CD4-positive, alpha-beta T cell treated with Interleukin-15 for 1 hour (primary cell): ENCODE results near the gene NINL.

Source experiments
- DNase-seq: peaks from one replicate; pipeline ENCODE4 v3.0.0-alpha.2; 2020

NINL gene

GRCh38 chr20:25499031-25499430 lies 86.3 kb downstream of the NINL start:
- DNase-seq, result no peak

GRCh38 chr20:25498280-25498606 lies 87.1 kb downstream of the NINL start:
- DNase-seq, result no peak

GRCh38 chr20:25497586-25498279 lies 87.6 kb downstream of the NINL start:
- DNase-seq, result no peak

GRCh38 chr20:25496968-25497401 lies 88.3 kb downstream of the NINL start:
- no peak for DNase-seq

- DNase-seq, result no peak
These were observed 89.0 kb downstream of the NINL start for GRCh38 chr20:25496165-25496967.

GRCh38 chr20:25495189-25495824 lies 90.0 kb downstream of the NINL start:
- DNase-seq, result no peak

GRCh38 chr20:25494506-25495188 lies 90.7 kb downstream of the NINL start:
- no peak for DNase-seq

- DNase-seq, result no peak
These were observed 91.4 kb downstream of the NINL start for GRCh38 chr20:25493748-25494505.

GRCh38 chr20:25493137-25493536 lies 92.2 kb downstream of the NINL start:
- DNase-seq, result no peak

- DNase-seq, result no peak
These were observed 93.8 kb downstream of the NINL start for GRCh38 chr20:25491446-25492038.

- DNase-seq, result no peak
These were observed 94.5 kb downstream of the NINL start for GRCh38 chr20:25490656-25491445.

- no peak for DNase-seq
These were observed 96.0 kb downstream of the NINL start for GRCh38 chr20:25489221-25489871.

GRCh38 chr20:25487975-25488374 lies 97.4 kb downstream of the NINL start:
- no peak for DNase-seq

GRCh38 chr20:25487306-25487705 lies 98.0 kb downstream of the NINL start:
- no peak for DNase-seq

- no peak for DNase-seq
These were observed 99.0 kb downstream of the NINL start for GRCh38 chr20:25486377-25486776.

GRCh38 chr20:25485872-25486271 lies 99.5 kb downstream of the NINL start:
- DNase-seq, result no peak

GRCh38 chr20:25484911-25485511 lies 100.3 kb downstream of the NINL start:
- DNase-seq, result no peak

- no peak for DNase-seq
These were observed 101.0 kb downstream of the NINL start for GRCh38 chr20:25484224-25484846.

GRCh38 chr20:25483431-25484132 lies 101.7 kb downstream of the NINL start:
- DNase-seq, result no peak
